SK-N-SH treated with all-trans-retinoic acid at 6 μM for 48 hours (cell line): ENCODE measurements around the gene CPT2.

ENCODE experiments used
- BACH2 ChIP-seq: fragments of 250-450 bp; sonication (Bioruptor Pico); IDR thresholded peaks from 2 replicates; pipeline ENCODE4 v1.9.0; 2021; ENCODE audit warnings: mild to moderate bottlenecking, borderline replicate concordance
- CSRNP3 ChIP-seq: fragments of 250-450 bp; sonication (Bioruptor Pico); IDR thresholded peaks from 2 replicates; pipeline ENCODE4 v1.5.1; 2021; ENCODE audit warnings: mild to moderate bottlenecking, moderate library complexity
- ESRRG ChIP-seq: fragments of 250-450 bp; sonication (Bioruptor Pico); IDR thresholded peaks from 2 replicates; pipeline ENCODE4 v1.6.1; 2021; ENCODE audit warnings: mild to moderate bottlenecking
- GLIS3 ChIP-seq: fragments of 250-450 bp; sonication (Bioruptor Pico); IDR thresholded peaks from 2 replicates; pipeline ENCODE4 v1.5.0; 2020; ENCODE audit warnings: mild to moderate bottlenecking, moderate library complexity
- OSR1 ChIP-seq: fragments of 250-450 bp; sonication (Bioruptor Pico); IDR thresholded peaks from 2 replicates; pipeline ENCODE4 v1.8.0; 2022; ENCODE audit warnings: moderate library complexity, mild to moderate bottlenecking, inconsistent platforms
- SNAI2 ChIP-seq: fragments of 250-450 bp; sonication (Bioruptor Pico); IDR thresholded peaks from 2 replicates; pipeline ENCODE4 v1.5.0; 2020; ENCODE audit warnings: mild to moderate bottlenecking, moderate library complexity
- TCF4 ChIP-seq: fragments of 250-450 bp; sonication (Bioruptor Pico); IDR thresholded peaks from 2 replicates; pipeline ENCODE4 v1.8.0; 2021; ENCODE audit warnings: mild to moderate bottlenecking, moderate library complexity, borderline replicate concordance
- ZFP3 ChIP-seq: fragments of 250-450 bp; sonication (Bioruptor Pico); IDR thresholded peaks from 2 replicates; pipeline ENCODE4 v1.5.0; 2020; ENCODE audit warnings: mild to moderate bottlenecking, moderate library complexity
- ZFP30 ChIP-seq: fragments of 450-650 bp; formaldehyde crosslinking; IDR thresholded peaks from 2 replicates; pipeline ENCODE4 v1.5.0; 2022; ENCODE audit warnings: mild to moderate bottlenecking, moderate library complexity
- ZNF565 ChIP-seq: fragments of 450-650 bp; formaldehyde crosslinking; conservative IDR thresholded peaks from 2 replicates; pipeline ENCODE4 v1.5.0; 2020; ENCODE audit warnings: low read depth, mild to moderate bottlenecking, moderate library complexity
- TF ChIP-seq, protein P1 (sequence below): fragments of 250-450 bp; sonication (Bioruptor Pico); IDR thresholded peaks from 2 replicates; pipeline ENCODE4 v1.8.0; 2021; ENCODE audit warnings: low read depth, mild to moderate bottlenecking, moderate library complexity, borderline replicate concordance
- TF ChIP-seq, protein P2 (sequence below): fragments of 250-450 bp; sonication (Bioruptor Pico); IDR thresholded peaks from 2 replicates; pipeline ENCODE4 v1.5.1; 2020; ENCODE audit warnings: low read depth, mild to moderate bottlenecking, moderate library complexity

CPT2 gene

GRCh38 chr1:53262000-53262399 lies 65.4 kb downstream of the CPT2 start (continued):
- TF ChIP-seq, protein P1, sequence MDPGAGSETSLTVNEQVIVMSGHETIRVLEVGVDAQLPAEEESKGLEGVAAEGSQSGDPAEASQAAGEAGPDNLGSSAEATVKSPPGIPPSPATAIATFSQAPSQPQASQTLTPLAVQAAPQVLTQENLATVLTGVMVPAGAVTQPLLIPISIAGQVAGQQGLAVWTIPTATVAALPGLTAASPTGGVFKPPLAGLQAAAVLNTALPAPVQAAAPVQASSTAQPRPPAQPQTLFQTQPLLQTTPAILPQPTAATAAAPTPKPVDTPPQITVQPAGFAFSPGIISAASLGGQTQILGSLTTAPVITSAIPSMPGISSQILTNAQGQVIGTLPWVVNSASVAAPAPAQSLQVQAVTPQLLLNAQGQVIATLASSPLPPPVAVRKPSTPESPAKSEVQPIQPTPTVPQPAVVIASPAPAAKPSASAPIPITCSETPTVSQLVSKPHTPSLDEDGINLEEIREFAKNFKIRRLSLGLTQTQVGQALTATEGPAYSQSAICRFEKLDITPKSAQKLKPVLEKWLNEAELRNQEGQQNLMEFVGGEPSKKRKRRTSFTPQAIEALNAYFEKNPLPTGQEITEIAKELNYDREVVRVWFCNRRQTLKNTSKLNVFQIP (CRISPR knock-in tag) = no peak
- TF ChIP-seq ZFP3 (CRISPR knock-in tag) (no peak), GLIS3 (no peak), OSR1 (CRISPR knock-in tag) (no peak), ZNF565 (no peak), CSRNP3 (CRISPR knock-in tag) (no peak), ZFP30 (CRISPR knock-in tag) (no peak), ESRRG (no peak), SNAI2 (CRISPR knock-in tag) (no peak), TCF4 (CRISPR knock-in tag) (no peak), BACH2 (no peak)
- TF ChIP-seq, protein P2, sequence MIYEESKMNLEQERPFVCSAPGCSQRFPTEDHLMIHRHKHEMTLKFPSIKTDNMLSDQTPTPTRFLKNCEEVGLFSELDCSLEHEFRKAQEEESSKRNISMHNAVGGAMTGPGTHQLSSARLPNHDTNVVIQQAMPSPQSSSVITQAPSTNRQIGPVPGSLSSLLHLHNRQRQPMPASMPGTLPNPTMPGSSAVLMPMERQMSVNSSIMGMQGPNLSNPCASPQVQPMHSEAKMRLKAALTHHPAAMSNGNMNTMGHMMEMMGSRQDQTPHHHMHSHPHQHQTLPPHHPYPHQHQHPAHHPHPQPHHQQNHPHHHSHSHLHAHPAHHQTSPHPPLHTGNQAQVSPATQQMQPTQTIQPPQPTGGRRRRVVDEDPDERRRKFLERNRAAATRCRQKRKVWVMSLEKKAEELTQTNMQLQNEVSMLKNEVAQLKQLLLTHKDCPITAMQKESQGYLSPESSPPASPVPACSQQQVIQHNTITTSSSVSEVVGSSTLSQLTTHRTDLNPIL = no peak
